AG10803 (cell line): Measurements from ENCODE around the gene FAXC.

Source experiments
- DNase-seq: peaks from one replicate; pipeline ENCODE4 v3.0.0; 2010; ENCODE audit warnings: low read depth
- H3K4me3 ChIP-seq: 2 replicates; pipeline ENCODE4 v1.5.1; 2011; ENCODE audit warnings: mild to moderate bottlenecking, low read length, control low read depth
- CTCF ChIP-seq: conservative IDR thresholded peaks from 2 replicates; pipeline ENCODE4 v1.5.1; 2011; ENCODE audit warnings: mild to moderate bottlenecking, low read length, control low read depth, inconsistent platforms

FAXC gene

GRCh38 chr6:99250476-99250875 is 99.0 kb downstream of the FAXC start:
- no peak overlapping the region for H3K4me3 ChIP-seq

GRCh38 chr6:99246602-99247001 is 102.9 kb downstream of the FAXC start:
- no peak for DNase-seq
- H3K4me3 ChIP-seq: no peak overlapping the region
- TF ChIP-seq CTCF: no peak

More at GRCh38 chr6:99250476-99250875, 99.0 kb downstream of the FAXC start:
- TF ChIP-seq CTCF: no peak
- no peak for DNase-seq

GRCh38 chr6:99241905-99242534 is 107.5 kb downstream of the FAXC start:
- TF ChIP-seq CTCF: peak; percentile 46
- no peak overlapping the region for H3K4me3 ChIP-seq
- peak; percentile 24 for DNase-seq

- no peak for TF ChIP-seq CTCF
- H3K4me3 ChIP-seq: no peak overlapping the region
- DNase-seq: no peak
Observed at GRCh38 chr6:99236010-99236409, 113.5 kb downstream of the FAXC start.

- no peak for TF ChIP-seq CTCF
- DNase-seq: no peak
- H3K4me3 ChIP-seq: no peak overlapping the region
Observed at GRCh38 chr6:99233219-99233618, 116.3 kb downstream of the FAXC start.

- DNase-seq: no peak
- TF ChIP-seq CTCF: no peak
- no peak overlapping the region for H3K4me3 ChIP-seq
Observed at GRCh38 chr6:99232056-99232455, 117.4 kb downstream of the FAXC start.

GRCh38 chr6:99225172-99225571 is 124.3 kb downstream of the FAXC start:
- DNase-seq: no peak
- TF ChIP-seq CTCF: no peak

More at GRCh38 chr6:99225172-99225571, 124.3 kb downstream of the FAXC start:
- H3K4me3 ChIP-seq: no peak overlapping the region
